ENCODE measurements around the gene KPNA2. TPM values are rescaled to one million over a fixed set of nuclear protein-coding genes. Genes with fewer than 3 reads are reported as not detected.
A peak's percentile ranks its signal among the peaks of the same experiment; 100 is the strongest.

Gene KPNA2
- total RNA-seq, 1 donor from 2014 or later: 19.2 TPM

- H3K4me3 ChIP-seq: no peak overlapping the region
- TF ChIP-seq, protein P1, sequence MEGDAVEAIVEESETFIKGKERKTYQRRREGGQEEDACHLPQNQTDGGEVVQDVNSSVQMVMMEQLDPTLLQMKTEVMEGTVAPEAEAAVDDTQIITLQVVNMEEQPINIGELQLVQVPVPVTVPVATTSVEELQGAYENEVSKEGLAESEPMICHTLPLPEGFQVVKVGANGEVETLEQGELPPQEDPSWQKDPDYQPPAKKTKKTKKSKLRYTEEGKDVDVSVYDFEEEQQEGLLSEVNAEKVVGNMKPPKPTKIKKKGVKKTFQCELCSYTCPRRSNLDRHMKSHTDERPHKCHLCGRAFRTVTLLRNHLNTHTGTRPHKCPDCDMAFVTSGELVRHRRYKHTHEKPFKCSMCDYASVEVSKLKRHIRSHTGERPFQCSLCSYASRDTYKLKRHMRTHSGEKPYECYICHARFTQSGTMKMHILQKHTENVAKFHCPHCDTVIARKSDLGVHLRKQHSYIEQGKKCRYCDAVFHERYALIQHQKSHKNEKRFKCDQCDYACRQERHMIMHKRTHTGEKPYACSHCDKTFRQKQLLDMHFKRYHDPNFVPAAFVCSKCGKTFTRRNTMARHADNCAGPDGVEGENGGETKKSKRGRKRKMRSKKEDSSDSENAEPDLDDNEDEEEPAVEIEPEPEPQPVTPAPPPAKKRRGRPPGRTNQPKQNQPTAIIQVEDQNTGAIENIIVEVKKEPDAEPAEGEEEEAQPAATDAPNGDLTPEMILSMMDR (IDR thresholded peaks at IDR 0.05; ENCODE audit: borderline replicate concordance): no peak
- no peak for DNase-seq
- H3K4me1 ChIP-seq: no peaks in the 10 kb centered on the region
- H3K36me3 ChIP-seq: no peaks in the 10 kb centered on the region
- H3K27me3 ChIP-seq (ENCODE audit: low read depth): no peaks in the 10 kb centered on the region
- intact Hi-C loops (cut with micrococcal nuclease): no loop called here
- H3K9me3 ChIP-seq (replicated peaks): no peaks in the 10 kb centered on the region
- H3K27ac ChIP-seq (replicated peaks): no peak overlapping the region
Measured at GRCh38 chr17:68004201-68004600, 31.3 kb upstream of the KPNA2 start.

DNA sequence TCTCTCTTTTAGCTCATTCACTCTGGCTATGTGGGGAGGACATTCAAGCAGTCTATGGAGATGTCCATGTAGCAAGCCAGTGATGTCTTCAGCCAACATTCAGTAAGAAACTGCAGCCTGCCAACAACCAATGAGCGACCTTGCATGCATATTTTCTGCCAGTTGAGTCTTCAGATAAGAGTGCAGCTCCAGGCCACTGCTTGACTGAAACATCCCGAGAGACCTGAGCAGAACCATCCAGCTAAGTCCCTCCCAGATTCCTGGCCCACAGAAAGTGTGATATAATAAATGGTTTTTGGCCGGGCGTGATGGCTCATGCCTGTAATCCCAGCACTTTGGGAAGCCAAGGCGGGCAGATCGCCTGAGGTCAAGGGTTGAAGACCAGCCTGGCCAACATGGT is 28.7 kb upstream of the KPNA2 start:
- peak; percentile 33 for DNase-seq
- H3K9me3 ChIP-seq (replicated peaks): no peaks in the 10 kb centered on the region
- H3K27ac ChIP-seq (replicated peaks): no peak overlapping the region
- no peaks in the 10 kb centered on the region for H3K36me3 ChIP-seq
- TF ChIP-seq, protein P1 (IDR thresholded peaks at IDR 0.05; ENCODE audit: borderline replicate concordance): no peak
- intact Hi-C loops (cut with micrococcal nuclease): no loop called here
- no peaks in the 10 kb centered on the region for H3K4me1 ChIP-seq
- H3K27me3 ChIP-seq (ENCODE audit: low read depth): no peaks in the 10 kb centered on the region
- no peak overlapping the region for H3K4me3 ChIP-seq

- DNase-seq: peak; percentile 56
- Histone ChIP-seq H3K4me1 (no peaks in the 10 kb centered on the region), H3K9me3 (replicated peaks) (no peaks in the 10 kb centered on the region), H3K27me3 (ENCODE audit: low read depth) (no peaks in the 10 kb centered on the region), H3K27ac (replicated peaks) (no peak overlapping the region), H3K4me3 (no peak overlapping the region), H3K36me3 (no peaks in the 10 kb centered on the region)
- intact Hi-C loops (cut with micrococcal nuclease): no loop called here
- TF ChIP-seq, protein P1 (IDR thresholded peaks at IDR 0.05; ENCODE audit: borderline replicate concordance): peak; percentile 72
Measured at GRCh38 chr17:68011199-68011665, 24.3 kb upstream of the KPNA2 start.

DNA sequence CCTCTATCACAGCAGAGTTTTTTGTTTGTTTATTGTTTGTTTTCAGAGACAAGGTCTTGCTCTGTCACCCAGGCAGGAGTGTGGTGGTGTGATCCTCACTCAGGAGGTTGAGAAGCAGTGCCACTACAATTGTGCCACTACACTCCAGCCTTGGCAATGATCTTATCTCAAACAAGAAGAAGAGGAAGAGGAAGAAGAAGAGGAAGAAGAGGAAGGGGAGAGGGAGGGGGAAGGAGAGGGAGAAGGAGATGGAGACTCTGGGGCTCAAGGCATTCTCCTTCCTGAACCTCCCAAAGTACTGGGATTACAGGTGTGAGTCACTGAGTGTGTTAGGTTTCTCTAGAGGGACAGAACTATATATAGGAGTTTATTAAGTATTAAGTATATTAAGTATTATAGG is 22.1 kb upstream of the KPNA2 start:
- Histone ChIP-seq H3K4me3 (no peak overlapping the region), H3K27me3 (ENCODE audit: low read depth) (no peaks in the 10 kb centered on the region), H3K4me1 (no peaks in the 10 kb centered on the region), H3K9me3 (replicated peaks) (no peaks in the 10 kb centered on the region), H3K27ac (replicated peaks) (no peak overlapping the region), H3K36me3 (no peaks in the 10 kb centered on the region)
- TF ChIP-seq, protein P1 (IDR thresholded peaks at IDR 0.05; ENCODE audit: borderline replicate concordance): no peak
- intact Hi-C loops (cut with micrococcal nuclease): no loop called here
- DNase-seq: no peak

DNA sequence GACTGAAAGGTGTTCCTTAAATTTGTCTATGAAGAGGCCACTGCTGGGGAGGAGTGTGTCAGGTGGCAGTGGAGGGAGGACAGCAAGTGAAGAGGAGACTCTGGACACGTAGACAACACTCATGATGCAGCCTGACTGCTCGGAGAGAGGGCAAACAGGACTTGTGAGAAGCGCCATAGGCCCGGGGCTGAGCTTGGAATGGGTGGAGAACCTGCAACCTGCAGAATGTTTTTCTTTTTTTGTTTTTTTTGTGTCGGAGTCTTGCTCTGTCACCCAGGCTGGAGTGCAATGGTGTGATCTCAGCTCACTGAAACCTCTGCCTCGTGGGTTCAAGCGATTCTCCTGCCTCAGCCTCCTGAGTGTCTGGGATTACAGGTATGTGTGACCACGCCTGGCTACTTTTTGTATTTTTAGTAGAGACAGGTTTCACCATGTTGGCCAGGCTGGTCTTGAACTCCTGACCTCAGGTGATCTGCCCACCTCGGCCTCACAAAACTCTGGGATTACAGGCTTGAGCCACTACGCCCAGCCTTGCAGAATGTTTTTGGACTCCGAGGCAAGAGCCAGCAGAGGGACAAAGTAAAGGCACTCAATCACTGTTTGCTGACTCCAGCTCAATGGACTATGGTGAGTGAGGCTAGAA is 20.3 kb upstream of the KPNA2 start:
- TF ChIP-seq, protein P1 (IDR thresholded peaks at IDR 0.05; ENCODE audit: borderline replicate concordance): no peak
- DNase-seq: no peak
- Histone ChIP-seq H3K36me3 (no peaks in the 10 kb centered on the region), H3K4me3 (no peak overlapping the region), H3K4me1 (peaks cover 2% of the 10 kb centered on the region), H3K27me3 (ENCODE audit: low read depth) (no peaks in the 10 kb centered on the region), H3K27ac (replicated peaks) (no peak overlapping the region), H3K9me3 (replicated peaks) (no peaks in the 10 kb centered on the region)
- intact Hi-C loops (cut with micrococcal nuclease): no loop called here
